Gastroesophageal sphincter (tissue), 4 donors: ENCODE measurements around the gene PPP2R2B. TPM values are rescaled to one million over a fixed set of nuclear protein-coding genes. Genes with fewer than 3 reads are reported as not detected.

Experiments used
- ATAC-seq: fragments of 150-250 bp; one replicate; pipeline ENCODE4 v1.9.1; 2016; ENCODE audit warnings: mild to moderate bottlenecking, moderate library complexity
- H3K27ac ChIP-seq, 4 donors: fragments of 200-600 bp; sonication (generic) in 3 of 4; 1 replicate in 3 of 4; 2 replicates in 1 of 4; pipeline ENCODE4 v1.5.1; 2016 to 2019
- H3K27me3 ChIP-seq: fragments of 200-600 bp; sonication (generic); one replicate; pipeline ENCODE4 v1.5.1; 2019
- H3K36me3 ChIP-seq, 2 donors: fragments of 200-600 bp; sonication (generic); one replicate each; pipeline ENCODE4 v1.5.1; 2019; ENCODE audit warnings: control low read depth in 1 of 2
- H3K4me1 ChIP-seq, 3 donors: fragments of 200-600 bp; sonication (generic); 1 replicate in 2 of 3; 2 replicates in 1 of 3; pipeline ENCODE4 v1.5.1; 2016 to 2019; ENCODE audit warnings: control low read depth in 2 of 3
- H3K4me3 ChIP-seq, 2 donors: fragments of 200-600 bp; sonication (generic); one replicate each; pipeline ENCODE4 v1.5.1; 2019; ENCODE audit warnings: mild to moderate bottlenecking in 1 of 2, moderate library complexity in 1 of 2
- H3K9me3 ChIP-seq, 3 donors: fragments of 200-600 bp; sonication (generic); one replicate each; pipeline ENCODE4 v1.5.1; 2017 to 2019; ENCODE audit warnings: control low read depth in 2 of 3
- CTCF ChIP-seq, 4 experiments: fragments of 200-600 bp in 2 of 4; fragments of 450-650 bp in 2 of 4; sonication (generic) in 1 of 4; IDR thresholded peaks; one replicate each; pipeline ENCODE4 v1.5.1; 2017 to 2019; ENCODE audit warnings: antibody characterized with exemption in 4 of 4, mild to moderate bottlenecking in 2 of 4, moderate library complexity in 2 of 4
- EP300 ChIP-seq: sonication (generic); formaldehyde crosslinking; IDR thresholded peaks from one replicate; pipeline ENCODE4 v1.6.1; 2017; ENCODE audit warnings: antibody characterized with exemption, mild to moderate bottlenecking
- POLR2A ChIP-seq, 2 donors: fragments of 450-650 bp; IDR thresholded peaks; one replicate each; pipeline ENCODE4 v1.6.1; 2017; ENCODE audit warnings: antibody characterized with exemption in 2 of 2, mild to moderate bottlenecking in 2 of 2, moderate library complexity in 1 of 2
- POLR2AphosphoS5 ChIP-seq: sonication (generic); formaldehyde crosslinking; IDR thresholded peaks from one replicate; pipeline ENCODE4 v1.6.1; 2017; ENCODE audit warnings: antibody characterized with exemption
- WGBS, 2 donors: methylation state at CpG; one replicate each; pipeline ENCODE4 v1.1.5; 2018; ENCODE audit warnings: low coverage in 1 of 2; 5-methylcytosine and 5-hydroxymethylcytosine counted together
- total RNA-seq, 4 donors: library from RNA; depleted of rRNA; stranded (reverse); fragments of >200 nt; gene quantifications; one replicate each; pipeline ENCODE4 v1.1.0, GENCODE V29; 2016

The PPP2R2B gene
- total RNA-seq, 4 donors from 2014 or later: 1.0 to 3.0 (median 2.3) TPM

GRCh38 chr5:146718609-146719008 lies 159.9 kb downstream of the PPP2R2B start:
- no peaks in the 10 kb centered on the region for H3K4me1 ChIP-seq
- H3K27ac ChIP-seq: no peak overlapping the region
- H3K4me3 ChIP-seq: no peak overlapping the region
- no peak for TF ChIP-seq CTCF (IDR thresholded peaks at IDR 0.05)
- TF ChIP-seq POLR2A (IDR thresholded peaks at IDR 0.05): no peak
- TF ChIP-seq POLR2AphosphoS5: no peak
- TF ChIP-seq EP300: no peak
- no peak for ATAC-seq
- no peaks in the 10 kb centered on the region for H3K36me3 ChIP-seq
- no peaks in the 10 kb centered on the region for H3K9me3 ChIP-seq
- WGBS, 2 donors: 55 to 58% methylated on average over 3 of the region's 3 CpGs
- H3K27me3 ChIP-seq: no peaks in the 10 kb centered on the region

GRCh38 chr5:146717951-146718350 lies 160.6 kb downstream of the PPP2R2B start:
- Histone ChIP-seq H3K4me3 (no peak overlapping the region), H3K4me1 (no peaks in the 10 kb centered on the region), H3K9me3 (no peaks in the 10 kb centered on the region), H3K36me3 (no peaks in the 10 kb centered on the region), H3K27ac (no peak overlapping the region), H3K27me3 (no peaks in the 10 kb centered on the region)
- 58 to 62% methylated on average over 2 to 3 of the region's 3 CpGs for WGBS, 2 donors
- no peak for ATAC-seq
- no peak for TF ChIP-seq POLR2AphosphoS5
- no peak for TF ChIP-seq EP300
- TF ChIP-seq POLR2A (IDR thresholded peaks at IDR 0.05): no peak
- TF ChIP-seq CTCF (IDR thresholded peaks at IDR 0.05): no peak

- ATAC-seq: no peak
- Histone ChIP-seq H3K36me3 (no peaks in the 10 kb centered on the region), H3K4me3 (no peak overlapping the region), H3K9me3 (no peaks in the 10 kb centered on the region), H3K27ac (no peak overlapping the region), H3K27me3 (no peaks in the 10 kb centered on the region), H3K4me1 (no peaks in the 10 kb centered on the region)
- no peak for TF ChIP-seq POLR2A (IDR thresholded peaks at IDR 0.05)
- no peak for TF ChIP-seq EP300
- TF ChIP-seq CTCF (IDR thresholded peaks at IDR 0.05): no peak
- TF ChIP-seq POLR2AphosphoS5: no peak
These were observed 161.9 kb downstream of the PPP2R2B start for GRCh38 chr5:146716636-146717035.

DNA sequence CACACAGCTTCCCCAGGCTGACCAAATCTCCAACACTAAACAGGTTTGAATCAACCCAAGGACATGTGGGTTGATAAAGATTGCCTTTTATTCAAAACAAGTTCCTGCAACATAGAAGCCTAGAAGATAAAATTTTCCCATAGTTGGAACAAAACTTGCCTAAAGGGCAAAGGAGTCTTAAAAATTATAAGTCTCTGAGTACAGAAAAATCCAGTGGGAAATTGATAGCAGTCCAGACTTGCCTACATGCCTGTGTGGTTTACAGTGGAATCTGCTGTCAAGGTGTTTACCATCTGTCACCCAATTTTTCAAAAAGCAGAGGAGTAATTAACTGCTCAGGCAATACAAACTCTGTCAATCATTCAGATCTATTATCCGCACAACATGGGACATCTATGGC lies 168.2 kb downstream of the PPP2R2B start:
- H3K4me3 ChIP-seq: no peak overlapping the region
- H3K9me3 ChIP-seq: no peaks in the 10 kb centered on the region
- whole genome bisulfite sequencing, 2 donors: 83% methylated on average over 1 of the region's 1 CpG
- no peak overlapping the region for H3K27ac ChIP-seq
- H3K27me3 ChIP-seq: no peaks in the 10 kb centered on the region
- no peaks in the 10 kb centered on the region for H3K4me1 ChIP-seq
- TF ChIP-seq EP300: no peak
- TF ChIP-seq POLR2A (IDR thresholded peaks at IDR 0.05): no peak
- no peak for TF ChIP-seq CTCF (IDR thresholded peaks at IDR 0.05)
- TF ChIP-seq POLR2AphosphoS5: no peak
- ATAC-seq: no peak
- H3K36me3 ChIP-seq: no peaks in the 10 kb centered on the region

- no peaks in the 10 kb centered on the region for H3K36me3 ChIP-seq
- no peak overlapping the region for H3K4me3 ChIP-seq
- H3K9me3 ChIP-seq: no peaks in the 10 kb centered on the region
- no peak for TF ChIP-seq EP300
- H3K27me3 ChIP-seq: no peaks in the 10 kb centered on the region
- no peaks in the 10 kb centered on the region for H3K4me1 ChIP-seq
- H3K27ac ChIP-seq: no peak overlapping the region
- 93 to 100% methylated on average over 1 to 3 of the region's 6 CpGs for WGBS, 2 donors
- ATAC-seq: no peak
These were observed 171.2 kb downstream of the PPP2R2B start for GRCh38 chr5:146707316-146707715.
